ENCODE data around the gene BTNL3.
"Not testable (repeated sequence)": the region's sequence is repeated elsewhere in the genome, so short reads cannot be mapped to it uniquely, and the experiment has no call there.

Gene BTNL3

GRCh38 chr5:180988592-180988991 is at the start of gene BTNL3:
Gene BTNL3 (plus strand): TSS chr5:180988846. CDS start chr5:180989029, 183 bp downstream.
- DNase-seq, result no peak

GRCh38 chr5:180950291-180950949 is 38.2 kb upstream of the BTNL3 start:
- no peak for DNase-seq

GRCh38 chr5:180959661-180960060 is 29.0 kb upstream of the BTNL3 start:
- no peak for DNase-seq

GRCh38 chr5:180960209-180960608 is 28.4 kb upstream of the BTNL3 start:
- DNase-seq, result no peak

- DNase-seq, result no peak
Observed at GRCh38 chr5:180969406-180969805, 19.2 kb upstream of the BTNL3 start.

GRCh38 chr5:180970336-180970735 is 18.3 kb upstream of the BTNL3 start:
- no peak for DNase-seq

- DNase-seq, result no peak
Observed at GRCh38 chr5:180970875-180971274, 17.8 kb upstream of the BTNL3 start.

- DNase-seq, result no peak
Observed at GRCh38 chr5:180974612-180975315, 13.9 kb upstream of the BTNL3 start.

- DNase-seq, result no peak
Observed at GRCh38 chr5:180975338-180975737, 13.3 kb upstream of the BTNL3 start.

- no peak for DNase-seq
Observed at GRCh38 chr5:180976518-180976917, 12.1 kb upstream of the BTNL3 start.

- no peak for DNase-seq
Observed at GRCh38 chr5:180977852-180978251, 10.8 kb upstream of the BTNL3 start.

GRCh38 chr5:180982008-180982741 is 6.5 kb upstream of the BTNL3 start:
- no peak for DNase-seq

GRCh38 chr5:180988016-180988415 is 630 bp upstream of the BTNL3 start:
- no peak for DNase-seq

- DNase-seq, result no peak
Observed at GRCh38 chr5:180990086-180990881, 1.6 kb downstream of the BTNL3 start.

- no peak for DNase-seq
Observed at GRCh38 chr5:180990882-180991242, 2.2 kb downstream of the BTNL3 start.

GRCh38 chr5:181001947-181002346 is 13.3 kb downstream of the BTNL3 start:
- no peak for DNase-seq

- no peak for DNase-seq
Observed at GRCh38 chr5:181005791-181006190, 17.1 kb downstream of the BTNL3 start.

- DNase-seq, result no peak
Observed at GRCh38 chr5:181008136-181008535, 19.5 kb downstream of the BTNL3 start.

- DNase-seq, result not testable (repeated sequence)
Observed at GRCh38 chr5:181010018-181010417, 21.4 kb downstream of the BTNL3 start.

- not testable (repeated sequence) for DNase-seq
Observed at GRCh38 chr5:181014654-181015053, 26.0 kb downstream of the BTNL3 start.

- not testable (repeated sequence) for DNase-seq
Observed at GRCh38 chr5:181017448-181017847, 28.8 kb downstream of the BTNL3 start.

- no peak for DNase-seq
Observed at GRCh38 chr5:181020688-181021087, 32.0 kb downstream of the BTNL3 start.
